ENCODE data around the gene AMFR.

The AMFR gene

DNA sequence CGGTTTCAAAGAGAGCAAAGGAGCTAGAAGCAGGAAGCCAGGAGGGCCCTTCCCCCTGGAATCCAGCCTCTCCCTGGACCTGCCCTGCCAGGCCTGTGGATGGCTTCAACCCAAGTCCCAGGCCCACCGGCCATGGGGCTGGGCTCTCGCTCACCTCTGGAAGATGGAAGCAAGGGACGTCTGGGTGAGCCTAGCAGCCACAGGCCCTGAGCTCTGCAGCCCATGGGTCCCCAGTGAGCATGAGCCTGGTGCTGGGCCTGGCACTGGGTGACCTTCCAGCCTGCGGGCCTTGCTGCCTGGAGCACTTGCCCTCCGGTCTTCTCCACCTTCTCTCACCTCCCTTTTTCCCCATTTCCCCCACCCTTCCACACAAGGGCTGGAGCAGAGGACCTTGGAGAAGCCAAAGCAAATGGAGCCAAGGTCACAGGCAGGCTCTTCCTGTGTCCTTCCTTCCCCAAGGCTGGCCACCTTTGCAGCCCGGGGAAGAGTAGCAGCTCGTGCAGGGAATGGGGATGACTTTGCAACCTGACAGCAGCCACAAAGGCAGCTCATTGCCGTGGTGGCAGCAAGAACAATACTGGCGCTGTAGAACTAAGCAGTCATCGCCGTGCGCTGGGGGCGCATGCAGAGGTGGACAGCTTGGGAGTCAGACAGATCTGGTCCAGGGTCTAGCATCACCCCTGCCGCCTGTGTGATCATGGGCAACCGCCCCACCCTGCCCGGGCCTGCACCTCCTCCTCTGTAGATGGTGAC, 86.6 kb downstream of the AMFR start:
- Mint-ChIP-seq H3K27me3 (no peaks in the 10 kb centered on the region), H3K36me3 (no peaks in the 10 kb centered on the region), H3K9me3 (no peaks in the 10 kb centered on the region), H3K4me1 (peaks cover 0 to 2% of the 10 kb centered on the region in 2 donors), H3K4me3 (no peak overlapping the region), H3K27ac (no peak overlapping the region)
- ATAC-seq (replicated peaks): no peak
- DNase-seq: no peak

DNA sequence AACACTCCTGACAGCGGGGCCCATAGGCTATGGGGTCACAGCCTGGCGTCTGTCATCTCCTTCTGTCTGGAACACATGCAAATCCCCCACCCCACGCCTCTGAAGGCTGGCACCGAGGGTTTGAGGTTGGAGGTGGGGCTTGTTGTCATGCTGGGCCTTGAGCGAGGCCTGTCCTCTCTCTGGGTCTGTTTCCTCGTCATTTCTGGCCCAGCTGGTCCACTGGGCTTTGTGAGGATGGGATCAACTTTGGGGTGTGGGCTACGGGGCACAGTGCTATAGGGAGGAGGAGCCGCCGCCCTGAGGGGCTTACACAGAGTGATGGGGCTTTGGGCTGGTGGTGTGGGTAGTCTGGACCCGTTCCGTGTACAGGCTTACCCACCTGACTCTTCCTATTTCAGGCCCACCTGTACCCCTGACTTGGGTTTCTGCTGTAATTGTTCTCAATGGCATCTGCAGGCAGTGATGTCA, 87.5 kb downstream of the AMFR start:
- Mint-ChIP-seq H3K9me3 (no peaks in the 10 kb centered on the region), H3K36me3 (no peaks in the 10 kb centered on the region), H3K4me1 (peaks cover 0 to 2% of the 10 kb centered on the region in 2 donors), H3K27ac (no peak overlapping the region), H3K4me3 (no peak overlapping the region), H3K27me3 (no peaks in the 10 kb centered on the region)
- ATAC-seq (replicated peaks) (no peak), DNase-seq (no peak)

DNA sequence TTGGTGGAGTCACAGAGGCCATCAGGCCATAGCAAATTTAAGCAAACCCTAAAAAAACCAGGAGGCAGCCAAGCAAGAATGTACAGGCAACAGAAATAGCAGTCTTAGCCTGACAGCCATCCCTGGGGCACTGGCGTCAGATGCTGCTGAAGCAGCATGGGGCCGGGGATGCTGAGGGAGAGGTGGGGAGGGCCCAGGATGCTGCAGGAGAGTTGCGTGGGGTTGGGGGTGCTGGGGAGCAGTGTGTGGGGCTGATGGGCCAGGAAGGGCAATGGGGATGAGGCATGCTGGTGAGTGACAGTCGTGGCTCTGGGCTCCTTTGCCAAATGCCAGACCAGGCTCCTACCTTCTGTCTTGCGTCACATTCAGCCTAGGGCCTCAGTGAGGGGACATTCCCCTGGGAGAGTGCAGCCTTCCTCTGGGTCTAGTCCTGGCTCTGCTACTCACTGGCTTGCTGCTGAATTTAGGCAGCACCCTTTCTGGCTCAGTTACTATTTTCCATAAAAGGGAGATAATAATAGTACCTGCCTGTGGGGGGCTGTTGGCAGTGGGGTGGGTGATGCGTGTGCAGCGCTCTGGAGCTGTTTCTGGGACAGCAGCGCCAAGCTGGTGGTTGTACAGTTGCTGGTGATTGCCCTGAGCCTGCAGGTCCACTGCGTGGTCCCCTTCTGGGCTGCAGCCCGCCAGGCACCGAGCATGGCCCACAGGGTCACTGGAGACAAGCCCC, 88.1 kb downstream of the AMFR start:
- H3K36me3 Mint-ChIP-seq: no peaks in the 10 kb centered on the region
- H3K27me3 Mint-ChIP-seq: no peaks in the 10 kb centered on the region
- ATAC-seq (replicated peaks): no peak
- H3K4me1 Mint-ChIP-seq: peaks cover 0 to 2% of the 10 kb centered on the region in 2 donors
- no peak overlapping the region for H3K4me3 Mint-ChIP-seq
- H3K27ac Mint-ChIP-seq: no peak overlapping the region
- H3K9me3 Mint-ChIP-seq: no peaks in the 10 kb centered on the region
- DNase-seq: no peak

DNA sequence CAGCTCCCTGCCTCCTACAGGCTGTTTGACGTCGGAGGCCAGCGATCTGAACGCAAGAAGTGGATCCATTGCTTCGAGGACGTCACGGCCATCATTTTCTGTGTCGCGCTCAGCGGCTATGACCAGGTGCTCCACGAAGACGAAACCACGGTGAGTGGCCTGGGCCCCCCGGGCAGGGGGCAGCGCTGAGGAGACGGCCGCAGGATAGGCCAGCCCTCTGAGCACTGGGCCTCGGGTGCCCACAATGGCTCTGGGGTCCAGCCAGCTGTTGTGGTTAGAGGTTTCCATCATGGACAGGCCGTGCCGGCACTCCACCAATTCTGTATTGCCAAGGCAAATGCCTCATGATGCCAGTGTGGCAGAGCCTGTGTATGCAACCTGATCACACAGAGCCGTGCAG, 88.6 kb downstream of the AMFR start:
- no peaks in the 10 kb centered on the region for H3K9me3 Mint-ChIP-seq
- no peak overlapping the region for H3K27ac Mint-ChIP-seq

DNA sequence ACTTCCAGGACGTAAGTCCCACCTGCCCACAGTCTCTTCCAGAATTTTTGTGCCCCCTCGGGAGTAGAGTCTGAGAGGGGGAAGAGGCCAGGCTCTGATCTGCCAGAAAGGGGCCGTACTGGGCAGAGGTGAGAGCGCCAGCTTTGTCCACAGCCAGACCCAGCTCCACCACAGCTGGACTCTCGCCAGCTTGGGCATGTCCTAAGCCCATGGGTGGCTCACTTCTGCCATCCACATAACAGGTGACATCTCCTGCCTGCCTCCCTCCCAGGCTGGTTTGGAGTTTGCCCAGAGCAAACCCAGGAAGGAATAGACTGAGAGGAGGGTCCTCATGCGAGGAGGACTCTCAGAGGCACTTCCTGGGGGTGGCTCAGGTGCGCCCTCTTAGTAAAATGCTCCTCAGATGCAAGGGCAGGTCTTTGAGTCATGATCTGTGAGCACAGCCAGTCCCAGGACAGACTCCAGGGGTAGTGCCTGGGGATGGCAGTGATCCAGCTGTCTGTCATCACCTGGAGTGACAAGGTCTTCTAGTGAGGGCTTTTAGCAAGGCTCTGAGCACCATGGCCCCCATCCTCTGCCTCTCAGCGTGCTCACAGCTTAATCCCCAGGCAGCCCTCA, 89.2 kb downstream of the AMFR start:
- Mint-ChIP-seq H3K36me3 (no peaks in the 10 kb centered on the region), H3K9me3 (no peaks in the 10 kb centered on the region), H3K4me1 (peaks cover 0 to 2% of the 10 kb centered on the region in 2 donors), H3K4me3 (no peak overlapping the region), H3K27me3 (no peaks in the 10 kb centered on the region), H3K27ac (no peak overlapping the region)
- ATAC-seq (replicated peaks) (no peak), DNase-seq (no peak)

More for the DNA sequence above, 88.6 kb downstream of the AMFR start:
- H3K27me3 Mint-ChIP-seq: no peaks in the 10 kb centered on the region
- ATAC-seq (replicated peaks) (no peak), DNase-seq (no peak)
- peaks cover 0 to 2% of the 10 kb centered on the region in 2 donors for H3K4me1 Mint-ChIP-seq
- H3K36me3 Mint-ChIP-seq: no peaks in the 10 kb centered on the region
- no peak overlapping the region for H3K4me3 Mint-ChIP-seq

DNA sequence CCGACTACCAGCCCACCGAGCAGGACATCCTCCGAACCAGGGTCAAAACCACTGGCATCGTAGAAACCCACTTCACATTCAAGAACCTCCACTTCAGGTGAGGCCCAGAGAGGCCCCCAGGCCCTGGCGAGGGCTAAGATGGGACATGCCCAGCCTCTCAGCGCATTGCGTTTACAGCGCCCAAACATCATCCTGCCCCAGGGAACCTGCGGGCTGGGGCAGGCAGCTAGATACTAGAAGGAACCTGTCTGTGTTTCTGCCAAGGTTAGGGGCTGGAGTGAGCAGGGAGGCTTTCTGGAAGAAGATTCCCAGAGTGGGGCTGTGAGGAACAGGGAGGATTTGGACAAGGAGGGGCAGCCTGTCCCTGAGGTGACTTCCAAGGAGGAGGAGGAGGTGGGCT, 90.6 kb downstream of the AMFR start:
- H3K27ac Mint-ChIP-seq: no peak overlapping the region
- no peaks in the 10 kb centered on the region for H3K36me3 Mint-ChIP-seq
- no peak for DNase-seq
- no peaks in the 10 kb centered on the region for H3K9me3 Mint-ChIP-seq
- H3K4me3 Mint-ChIP-seq: no peak overlapping the region
- H3K4me1 Mint-ChIP-seq: peaks cover 0 to 2% of the 10 kb centered on the region in 2 donors
- ATAC-seq (replicated peaks): no peak
- no peaks in the 10 kb centered on the region for H3K27me3 Mint-ChIP-seq

DNA sequence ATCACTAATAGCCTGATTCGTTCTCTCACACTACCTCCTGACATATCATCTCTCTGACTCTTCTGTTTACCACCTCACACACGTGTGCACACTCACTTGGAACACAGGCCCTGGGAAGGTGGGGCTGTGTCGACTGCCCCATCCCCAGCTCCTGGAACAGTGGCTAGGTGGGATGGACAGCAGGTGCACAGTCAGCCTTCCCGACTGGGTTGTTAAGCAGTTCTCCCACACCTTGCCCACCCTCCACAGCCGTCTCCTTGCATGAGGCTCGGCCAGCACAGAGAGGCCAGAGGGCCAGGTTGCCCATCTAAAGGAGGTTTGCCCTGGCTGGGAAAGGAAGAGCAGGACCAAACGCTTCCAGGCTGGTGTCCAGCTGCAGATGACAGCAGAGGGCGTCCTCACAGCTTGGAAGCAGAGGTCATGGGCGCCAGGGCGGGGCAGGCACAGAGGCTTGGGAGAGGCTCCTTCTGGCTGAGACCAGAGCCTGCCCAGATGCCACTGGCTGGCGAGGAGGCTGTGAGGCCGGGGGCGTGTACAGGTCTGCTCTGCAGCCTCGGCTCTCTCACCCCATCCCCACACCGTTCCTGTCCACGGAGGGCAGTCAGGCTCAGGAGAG, 92.8 kb downstream of the AMFR start:
- no peak for DNase-seq
- ATAC-seq (replicated peaks): no peak
- no peaks in the 10 kb centered on the region for H3K4me1 Mint-ChIP-seq
- H3K4me3 Mint-ChIP-seq: no peak overlapping the region
- H3K36me3 Mint-ChIP-seq: no peaks in the 10 kb centered on the region
- H3K27me3 Mint-ChIP-seq: no peaks in the 10 kb centered on the region
- H3K27ac Mint-ChIP-seq: no peak overlapping the region
- no peaks in the 10 kb centered on the region for H3K9me3 Mint-ChIP-seq

DNA sequence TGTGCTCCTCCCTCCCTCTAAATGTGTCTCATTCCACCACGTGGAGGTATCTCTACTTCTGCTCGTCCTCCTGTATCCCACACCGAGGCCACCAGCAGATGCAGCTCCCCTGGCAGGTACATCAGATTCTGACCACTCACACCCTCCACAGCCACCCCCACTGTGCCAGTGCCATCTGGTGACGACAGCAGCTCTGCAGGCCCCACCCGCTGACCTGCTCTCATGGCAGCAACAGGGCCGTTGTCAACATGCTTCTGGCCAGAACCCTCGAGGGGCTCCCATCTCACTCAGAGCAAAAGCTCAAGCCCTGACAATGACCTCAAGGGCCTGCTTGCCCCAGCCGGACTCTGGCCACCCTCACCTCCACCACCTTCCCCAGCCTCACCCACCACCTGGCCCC, 93.4 kb downstream of the AMFR start:
- DNase-seq (no peak), ATAC-seq (replicated peaks) (no peak)
- Mint-ChIP-seq H3K4me1 (no peaks in the 10 kb centered on the region), H3K27me3 (no peaks in the 10 kb centered on the region), H3K9me3 (no peaks in the 10 kb centered on the region), H3K36me3 (no peaks in the 10 kb centered on the region), H3K27ac (no peak overlapping the region), H3K4me3 (no peak overlapping the region)

DNA sequence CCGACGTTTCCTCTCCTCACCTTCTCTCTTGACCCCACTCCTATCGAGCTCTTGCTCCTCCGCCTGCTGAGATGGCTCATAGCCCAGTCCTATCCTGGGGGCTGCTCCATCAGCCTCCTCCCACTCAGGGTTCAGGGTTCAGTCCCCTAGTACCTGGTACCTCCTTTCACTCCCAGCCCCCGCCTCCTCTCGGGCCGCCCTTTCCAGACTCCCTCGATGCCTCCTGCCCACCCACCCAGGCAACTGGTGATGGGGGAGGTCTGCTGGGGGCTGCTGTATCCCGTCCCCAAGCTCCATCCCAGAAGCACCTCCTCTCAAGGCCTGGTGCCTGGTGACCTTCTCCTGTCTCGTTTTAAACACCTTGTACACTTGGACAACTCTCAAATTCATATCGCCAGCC, 93.9 kb downstream of the AMFR start:
- no peak for DNase-seq
- Mint-ChIP-seq H3K4me1 (no peaks in the 10 kb centered on the region), H3K9me3 (no peaks in the 10 kb centered on the region), H3K4me3 (no peak overlapping the region), H3K27me3 (no peaks in the 10 kb centered on the region), H3K36me3 (no peaks in the 10 kb centered on the region), H3K27ac (no peak overlapping the region)
- no peak for ATAC-seq (replicated peaks)

DNA sequence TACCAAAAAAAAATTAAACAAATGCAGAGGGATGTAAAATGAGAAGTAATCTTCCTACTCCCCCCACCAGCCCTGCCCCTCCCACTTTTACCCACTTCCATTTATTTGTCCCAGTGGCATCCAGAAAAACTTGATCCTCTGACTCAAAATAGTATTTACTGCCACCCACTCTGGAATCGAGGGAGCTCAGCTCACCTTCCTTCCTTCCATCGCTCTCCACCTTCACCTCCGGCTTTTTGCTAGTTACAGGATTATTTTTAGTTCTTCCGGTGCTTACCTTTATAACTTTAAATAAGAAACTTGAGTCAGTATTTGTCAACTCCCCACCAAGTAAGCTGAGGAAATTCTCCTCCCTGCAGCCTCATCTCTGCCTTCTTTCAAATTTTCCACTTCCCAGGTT, 94.9 kb downstream of the AMFR start:
- Mint-ChIP-seq H3K36me3 (no peaks in the 10 kb centered on the region), H3K27ac (no peak overlapping the region), H3K4me1 (no peaks in the 10 kb centered on the region), H3K27me3 (no peaks in the 10 kb centered on the region), H3K9me3 (no peaks in the 10 kb centered on the region), H3K4me3 (no peak overlapping the region)
- ATAC-seq (replicated peaks) (no peak), DNase-seq (no peak)

DNA sequence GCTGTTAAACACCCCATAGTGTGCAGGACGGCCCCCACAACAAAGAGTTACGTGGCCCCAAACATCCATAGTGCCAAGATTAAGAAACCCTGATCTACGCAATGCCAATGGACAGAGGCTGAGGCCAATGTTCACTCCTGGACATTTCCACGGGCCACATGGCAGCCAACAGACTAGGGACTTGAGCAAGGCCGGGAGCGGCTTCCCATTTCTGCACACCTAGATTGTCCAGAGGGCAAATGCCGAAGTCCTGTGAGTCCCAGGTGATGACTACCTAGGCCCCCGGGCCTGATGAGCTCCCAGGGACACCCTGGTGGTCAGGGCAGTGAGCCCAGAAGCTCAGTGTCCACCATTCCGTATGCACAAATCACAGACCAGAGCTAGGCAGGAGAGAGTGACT, 95.5 kb downstream of the AMFR start:
- Mint-ChIP-seq H3K27me3 (no peaks in the 10 kb centered on the region), H3K9me3 (no peaks in the 10 kb centered on the region), H3K27ac (no peak overlapping the region), H3K36me3 (no peaks in the 10 kb centered on the region), H3K4me3 (no peak overlapping the region), H3K4me1 (no peaks in the 10 kb centered on the region)
- DNase-seq: no peak
- ATAC-seq (replicated peaks): no peak

DNA sequence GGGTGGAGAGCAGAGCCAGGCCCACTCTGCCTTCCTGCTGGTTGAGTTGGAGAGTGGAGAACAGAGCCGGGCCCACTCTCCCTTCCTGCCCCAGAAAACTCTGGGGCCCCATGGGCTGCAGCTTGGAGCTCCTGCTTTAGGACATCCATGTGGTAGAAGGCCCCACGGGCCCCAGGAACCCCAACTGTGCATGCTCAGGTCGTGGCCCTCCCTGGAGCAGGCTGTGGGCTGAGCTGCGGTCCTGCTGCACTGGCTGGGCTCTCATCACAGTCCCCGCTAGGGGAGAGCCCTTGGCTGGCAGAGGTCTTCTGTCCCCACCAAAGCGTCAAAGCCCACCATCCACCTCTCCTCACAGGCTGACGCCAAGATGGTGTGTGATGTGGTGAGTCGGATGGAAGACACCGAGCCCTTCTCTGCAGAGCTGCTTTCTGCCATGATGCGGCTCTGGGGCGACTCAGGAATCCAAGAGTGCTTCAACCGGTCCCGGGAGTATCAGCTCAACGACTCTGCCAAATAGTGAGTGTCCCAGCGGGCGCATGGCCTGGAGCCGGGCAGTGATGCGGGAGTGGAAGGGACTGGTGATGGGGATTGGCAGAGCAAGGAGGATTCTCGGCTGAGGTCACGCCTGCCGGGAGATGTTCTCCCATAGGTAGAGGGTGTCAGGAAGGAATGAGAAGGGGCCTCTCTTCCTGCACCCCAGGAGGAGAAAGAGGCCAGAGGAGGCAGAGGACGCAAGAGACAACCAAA, 96.9 kb downstream of the AMFR start:
- no peak for DNase-seq
- Mint-ChIP-seq H3K4me1 (no peaks in the 10 kb centered on the region), H3K9me3 (no peaks in the 10 kb centered on the region), H3K36me3 (no peaks in the 10 kb centered on the region), H3K27ac (no peak overlapping the region), H3K4me3 (no peak overlapping the region), H3K27me3 (no peaks in the 10 kb centered on the region)
- no peak for ATAC-seq (replicated peaks)

DNA sequence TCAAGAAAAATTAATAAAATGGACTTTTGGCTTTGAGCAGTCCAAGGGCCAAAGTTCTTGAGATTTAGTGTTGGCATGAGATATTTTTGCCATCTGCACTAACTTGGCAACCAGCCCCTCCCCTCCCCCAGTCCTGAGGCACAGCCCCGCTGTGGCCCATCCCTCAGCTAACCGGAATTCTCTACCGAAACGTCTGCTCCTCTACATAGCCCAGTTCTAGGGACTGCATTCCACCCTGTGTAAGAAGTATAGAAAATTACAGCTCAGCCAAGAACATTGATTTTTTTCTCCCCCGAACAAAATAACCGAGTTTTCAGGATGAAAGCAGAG, 97.5 kb downstream of the AMFR start:
- no peaks in the 10 kb centered on the region for H3K9me3 Mint-ChIP-seq
- H3K27me3 Mint-ChIP-seq: no peaks in the 10 kb centered on the region
- no peak overlapping the region for H3K4me3 Mint-ChIP-seq
- no peaks in the 10 kb centered on the region for H3K4me1 Mint-ChIP-seq
- ATAC-seq (replicated peaks): no peak
- H3K27ac Mint-ChIP-seq: no peak overlapping the region
- no peaks in the 10 kb centered on the region for H3K36me3 Mint-ChIP-seq
- no peak for DNase-seq
